Glutamatergic neuron (in vitro differentiated cells): ENCODE measurements around the gene SFXN4. TPM values are rescaled to one million over a fixed set of nuclear protein-coding genes. Genes with fewer than 3 reads are reported as not detected.

ENCODE experiments used
- DNase-seq: peaks from one replicate; pipeline ENCODE4 v3.0.0; 2022
- H3K27ac Mint-ChIP-seq: one replicate; pipeline ENCODE4 v1.8.0; 2020; ENCODE audit warnings: mild to moderate bottlenecking, mixed read lengths, inconsistent platforms; ENCODE audit not compliant: unreplicated experiment
- H3K27me3 Mint-ChIP-seq: one replicate; pipeline ENCODE4 v1.8.0; 2020; ENCODE audit warnings: mild to moderate bottlenecking, moderate library complexity, mixed read lengths, inconsistent platforms; ENCODE audit not compliant: unreplicated experiment
- H3K36me3 Mint-ChIP-seq: one replicate; pipeline ENCODE4 v1.8.0; 2020; ENCODE audit warnings: mild to moderate bottlenecking, mixed read lengths, inconsistent platforms; ENCODE audit not compliant: unreplicated experiment
- H3K4me1 Mint-ChIP-seq: one replicate; pipeline ENCODE4 v1.8.0; 2020; ENCODE audit warnings: mild to moderate bottlenecking, low read depth, mixed read lengths, inconsistent platforms; ENCODE audit not compliant: unreplicated experiment
- H3K4me3 Mint-ChIP-seq: one replicate; pipeline ENCODE4 v1.8.0; 2020; ENCODE audit warnings: mild to moderate bottlenecking, mixed read lengths, inconsistent platforms; ENCODE audit not compliant: unreplicated experiment
- H3K9me3 Mint-ChIP-seq: one replicate; pipeline ENCODE4 v1.8.0; 2020; ENCODE audit warnings: mild to moderate bottlenecking, moderate library complexity, mixed read lengths, inconsistent platforms; ENCODE audit not compliant: unreplicated experiment
- total RNA-seq: library from RNA; stranded (reverse); fragmentation: NEBNext Ultra II Directional; extraction: Animal tissue kit (Norgen Biotek cat#: 25700); gene quantifications from one replicate; pipeline ENCODE4 v1.2.1, GENCODE V29; 2021; ENCODE audit not compliant: unreplicated experiment
- TF ChIP-seq, protein P1 (sequence below): fragments of 200-600 bp; sonication (generic); IDR thresholded peaks from one replicate; pipeline ENCODE4 v1.5.0; 2021; ENCODE audit not compliant: partially characterized antibody, unreplicated experiment

SFXN4 gene
- total RNA-seq, 1 donor from 2014 or later, result 12.2 TPM

DNA sequence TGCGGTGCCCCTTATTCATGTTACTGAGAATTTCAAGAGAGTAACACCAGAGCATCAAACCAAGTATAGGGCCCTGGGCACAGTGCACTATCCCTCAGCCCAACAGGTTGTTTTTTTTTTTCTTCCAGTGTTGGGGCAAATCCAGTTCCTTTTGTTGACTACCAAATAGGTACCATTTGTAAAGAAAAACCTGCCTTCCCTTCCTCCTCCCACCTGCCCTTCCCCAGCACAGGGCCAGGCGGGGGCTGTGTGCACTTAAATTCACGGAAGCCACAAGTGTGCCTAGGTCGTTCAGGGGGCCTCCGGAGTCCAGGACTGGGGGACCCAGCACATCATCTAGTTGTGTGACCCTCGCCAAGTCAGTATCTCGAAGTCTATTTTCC, 595 bp upstream of the SFXN4 start:
- H3K36me3 Mint-ChIP-seq, result no peaks in the 10 kb centered on the region
- H3K27ac Mint-ChIP-seq, result peak overlapping the region; percentile 24
- TF ChIP-seq, protein P1, sequence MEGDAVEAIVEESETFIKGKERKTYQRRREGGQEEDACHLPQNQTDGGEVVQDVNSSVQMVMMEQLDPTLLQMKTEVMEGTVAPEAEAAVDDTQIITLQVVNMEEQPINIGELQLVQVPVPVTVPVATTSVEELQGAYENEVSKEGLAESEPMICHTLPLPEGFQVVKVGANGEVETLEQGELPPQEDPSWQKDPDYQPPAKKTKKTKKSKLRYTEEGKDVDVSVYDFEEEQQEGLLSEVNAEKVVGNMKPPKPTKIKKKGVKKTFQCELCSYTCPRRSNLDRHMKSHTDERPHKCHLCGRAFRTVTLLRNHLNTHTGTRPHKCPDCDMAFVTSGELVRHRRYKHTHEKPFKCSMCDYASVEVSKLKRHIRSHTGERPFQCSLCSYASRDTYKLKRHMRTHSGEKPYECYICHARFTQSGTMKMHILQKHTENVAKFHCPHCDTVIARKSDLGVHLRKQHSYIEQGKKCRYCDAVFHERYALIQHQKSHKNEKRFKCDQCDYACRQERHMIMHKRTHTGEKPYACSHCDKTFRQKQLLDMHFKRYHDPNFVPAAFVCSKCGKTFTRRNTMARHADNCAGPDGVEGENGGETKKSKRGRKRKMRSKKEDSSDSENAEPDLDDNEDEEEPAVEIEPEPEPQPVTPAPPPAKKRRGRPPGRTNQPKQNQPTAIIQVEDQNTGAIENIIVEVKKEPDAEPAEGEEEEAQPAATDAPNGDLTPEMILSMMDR, result no peak
- H3K4me3 Mint-ChIP-seq, result peak overlapping the region; percentile 87
- H3K27me3 Mint-ChIP-seq, result no peaks in the 10 kb centered on the region
- DNase-seq, result no peak
- H3K4me1 Mint-ChIP-seq, result peaks cover 13% of the 10 kb centered on the region
- H3K9me3 Mint-ChIP-seq, result peaks cover 7% of the 10 kb centered on the region

- Mint-ChIP-seq H3K27ac (no peak overlapping the region), H3K36me3 (peaks cover 4% of the 10 kb centered on the region), H3K27me3 (no peaks in the 10 kb centered on the region), H3K4me1 (peaks cover 13% of the 10 kb centered on the region), H3K4me3 (no peak overlapping the region), H3K9me3 (peaks cover 7% of the 10 kb centered on the region)
- TF ChIP-seq, protein P1, result no peak
- DNase-seq, result no peak
Observed at GRCh38 chr10:119162452-119163092, 2.9 kb downstream of the SFXN4 start.

DNA sequence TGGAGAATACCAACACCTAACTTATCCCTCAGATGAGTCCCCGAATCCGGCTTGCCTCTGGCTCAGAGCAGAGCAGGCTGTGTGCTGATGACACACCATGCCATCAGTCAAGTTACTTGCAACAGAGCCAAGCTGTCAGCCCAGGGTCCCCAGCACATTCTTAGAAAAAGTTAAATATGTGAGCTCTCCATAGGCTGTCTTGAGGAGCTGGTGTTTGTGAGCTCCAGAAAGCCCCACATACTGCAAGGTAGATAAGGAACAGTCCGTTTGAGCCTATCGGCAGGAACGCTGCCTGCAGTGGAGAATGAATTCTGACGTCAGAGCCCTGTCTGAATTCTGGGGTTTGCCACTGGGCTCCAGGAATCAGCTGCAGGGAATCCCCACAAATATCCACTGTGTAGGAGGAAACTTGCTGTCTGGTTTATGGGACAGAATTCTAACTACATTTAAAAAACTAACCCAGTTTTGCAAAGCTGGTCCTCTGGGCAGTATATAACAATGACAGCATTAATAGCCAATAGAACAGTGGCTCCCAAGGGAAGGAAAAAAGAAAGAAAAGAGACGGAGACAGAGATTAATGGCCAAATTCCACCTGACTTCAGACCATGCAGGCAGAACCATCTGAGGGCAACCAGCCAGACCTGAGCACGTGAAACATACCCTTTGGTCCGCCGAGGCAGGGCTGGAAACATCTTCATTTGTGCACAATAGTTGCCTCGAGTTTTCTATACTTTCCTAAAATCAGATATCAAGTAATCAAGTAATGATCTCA, 3.6 kb downstream of the SFXN4 start:
- no peak for DNase-seq
- H3K9me3 Mint-ChIP-seq, result peaks cover 5% of the 10 kb centered on the region
- no peak overlapping the region for H3K4me3 Mint-ChIP-seq
- no peaks in the 10 kb centered on the region for H3K27me3 Mint-ChIP-seq
- H3K4me1 Mint-ChIP-seq, result peaks cover 10% of the 10 kb centered on the region
- TF ChIP-seq, protein P1, result no peak
- H3K36me3 Mint-ChIP-seq, result peaks cover 4% of the 10 kb centered on the region
- H3K27ac Mint-ChIP-seq, result no peak overlapping the region

DNA sequence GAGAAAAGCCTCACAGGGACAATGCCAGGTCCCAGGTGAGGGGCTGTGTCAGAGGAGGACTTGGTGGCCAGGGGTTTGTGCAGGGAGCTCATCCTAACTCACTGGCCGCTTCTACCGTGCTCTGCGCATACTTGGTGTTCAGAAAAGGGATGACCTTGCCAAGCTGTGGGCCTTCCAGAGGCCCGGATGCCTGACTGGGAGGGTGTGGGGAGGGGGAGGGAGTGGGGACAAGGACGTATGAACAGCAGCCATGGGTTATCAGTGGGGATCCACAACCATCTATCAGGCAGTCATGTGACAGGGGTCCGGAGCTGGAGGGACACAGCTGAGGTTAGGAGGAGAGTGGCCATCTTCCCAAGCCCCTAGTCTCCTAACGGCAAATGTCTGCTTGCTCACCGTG, 6.2 kb downstream of the SFXN4 start:
- H3K9me3 Mint-ChIP-seq, result no peaks in the 10 kb centered on the region
- TF ChIP-seq, protein P1, result no peak
- H3K4me3 Mint-ChIP-seq, result no peak overlapping the region
- peaks cover 3% of the 10 kb centered on the region for H3K4me1 Mint-ChIP-seq
- no peak overlapping the region for H3K27ac Mint-ChIP-seq
- H3K27me3 Mint-ChIP-seq, result no peaks in the 10 kb centered on the region
- no peak for DNase-seq
- H3K36me3 Mint-ChIP-seq, result peaks cover 4% of the 10 kb centered on the region

DNA sequence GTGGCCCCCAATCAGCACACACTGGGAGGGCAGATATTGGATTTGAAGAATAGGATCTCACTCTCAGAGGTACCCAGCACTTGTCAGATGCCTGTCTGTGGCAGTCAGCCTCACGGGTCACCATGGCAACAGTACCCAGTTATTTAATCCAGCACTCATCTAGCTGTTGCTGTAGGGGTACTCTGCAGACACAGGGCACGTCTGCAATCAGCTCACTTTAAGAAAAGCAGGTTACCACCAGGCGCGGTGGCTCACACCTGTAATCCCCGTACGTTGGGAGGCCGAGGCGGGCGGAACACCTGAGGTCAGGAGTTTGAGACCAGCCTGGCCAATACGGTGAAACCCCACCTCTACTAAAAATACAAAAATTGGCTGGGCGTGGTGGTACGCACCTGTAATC, 11.9 kb downstream of the SFXN4 start:
- TF ChIP-seq, protein P1, result no peak
- DNase-seq, result no peak

More for the DNA sequence above, 11.9 kb downstream of the SFXN4 start:
- H3K27ac Mint-ChIP-seq, result no peak overlapping the region
- no peaks in the 10 kb centered on the region for H3K4me1 Mint-ChIP-seq
- no peak overlapping the region for H3K4me3 Mint-ChIP-seq
- peaks cover 3% of the 10 kb centered on the region for H3K9me3 Mint-ChIP-seq
- peaks cover 4% of the 10 kb centered on the region for H3K36me3 Mint-ChIP-seq
- H3K27me3 Mint-ChIP-seq, result peaks cover 2% of the 10 kb centered on the region
